GM19240 (cell line): ENCODE measurements around the gene ITPKA.

Experiments
- DNase-seq: peaks from one replicate; pipeline ENCODE4 v3.0.0; 2011; ENCODE audit warnings: low spot score; ENCODE audit not compliant: insufficient read length

Gene ITPKA

DNA sequence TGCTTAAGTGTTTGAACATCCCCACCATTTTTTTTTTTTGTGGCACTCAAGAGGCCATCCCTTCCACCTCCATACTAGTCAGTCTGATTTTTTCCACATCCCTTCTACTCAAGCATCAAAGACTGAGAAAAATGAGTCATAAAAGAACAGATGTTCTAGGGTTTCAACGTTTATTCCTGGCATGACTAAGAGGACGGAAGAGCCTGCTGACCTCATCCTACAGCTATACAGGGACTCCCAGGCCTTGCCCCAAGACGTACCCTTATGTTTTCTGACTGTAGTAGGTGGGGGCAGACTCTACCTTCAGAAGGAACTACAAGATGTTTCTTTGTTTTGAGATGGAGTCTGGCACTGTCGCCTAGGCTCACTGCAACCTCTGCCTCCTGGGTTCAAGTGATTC is 3.3 kb upstream of the ITPKA start:
- DNase-seq: no peak

DNA sequence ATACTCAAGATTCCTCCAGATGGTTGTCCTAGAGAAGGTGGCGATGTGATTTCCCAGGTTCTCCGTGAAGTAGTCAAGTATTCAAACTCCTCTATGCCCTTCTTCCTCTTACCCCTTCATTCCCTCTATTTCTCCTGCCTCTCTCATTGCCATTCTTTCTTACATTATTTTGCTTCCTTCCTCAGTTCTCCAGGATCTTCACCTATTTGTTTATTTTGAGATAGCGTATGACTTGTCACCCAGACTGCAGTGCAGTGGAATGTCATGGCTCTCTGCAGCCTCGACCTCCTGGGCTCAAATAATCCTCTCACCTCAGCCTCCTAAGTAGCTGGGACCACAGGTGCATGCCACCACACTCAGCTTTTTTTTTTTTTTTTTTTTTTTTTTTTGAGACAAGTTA is 1.8 kb upstream of the ITPKA start:
- DNase-seq: no peak

DNA sequence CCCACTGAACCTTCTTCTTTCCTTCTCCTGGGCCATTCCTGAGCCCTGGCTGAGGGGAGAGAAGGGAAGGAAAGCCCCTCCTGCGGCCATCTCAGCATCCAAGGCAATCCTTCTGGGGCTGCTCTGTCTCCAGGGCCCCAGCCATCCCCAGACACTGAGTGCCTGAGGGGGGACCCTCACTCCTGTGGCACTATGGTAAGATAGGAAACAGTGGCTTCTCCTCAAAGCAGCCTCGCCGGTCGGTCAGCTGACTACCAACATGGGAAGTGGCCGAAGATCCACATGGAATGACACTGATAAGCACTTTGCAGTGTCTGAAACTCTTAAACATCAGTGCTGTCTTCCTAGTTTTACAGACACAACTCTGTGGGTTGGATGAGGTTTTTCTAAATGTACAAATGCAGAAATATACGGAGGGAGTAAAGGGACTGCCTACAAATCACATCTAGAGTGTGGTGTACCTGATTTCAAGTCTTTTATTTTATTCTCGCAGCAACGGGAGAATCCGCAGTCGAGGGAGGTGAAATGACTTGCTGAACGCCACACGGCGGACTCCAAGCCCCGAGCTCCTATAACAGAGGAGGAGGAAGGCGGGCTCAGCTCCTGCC is 973 bp upstream of the ITPKA start:
- DNase-seq: no peak

DNA sequence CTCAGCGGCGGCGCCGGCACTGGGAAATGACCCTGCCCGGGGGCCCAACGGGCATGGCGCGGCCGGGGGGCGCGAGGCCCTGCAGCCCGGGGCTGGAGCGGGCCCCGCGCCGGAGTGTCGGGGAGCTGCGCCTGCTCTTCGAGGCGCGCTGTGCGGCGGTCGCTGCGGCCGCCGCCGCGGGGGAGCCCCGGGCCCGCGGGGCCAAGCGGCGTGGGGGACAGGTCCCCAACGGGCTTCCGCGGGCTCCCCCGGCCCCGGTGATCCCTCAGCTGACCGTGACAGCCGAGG is 172 bp downstream of the ITPKA start:
- DNase-seq: no peak

DNA sequence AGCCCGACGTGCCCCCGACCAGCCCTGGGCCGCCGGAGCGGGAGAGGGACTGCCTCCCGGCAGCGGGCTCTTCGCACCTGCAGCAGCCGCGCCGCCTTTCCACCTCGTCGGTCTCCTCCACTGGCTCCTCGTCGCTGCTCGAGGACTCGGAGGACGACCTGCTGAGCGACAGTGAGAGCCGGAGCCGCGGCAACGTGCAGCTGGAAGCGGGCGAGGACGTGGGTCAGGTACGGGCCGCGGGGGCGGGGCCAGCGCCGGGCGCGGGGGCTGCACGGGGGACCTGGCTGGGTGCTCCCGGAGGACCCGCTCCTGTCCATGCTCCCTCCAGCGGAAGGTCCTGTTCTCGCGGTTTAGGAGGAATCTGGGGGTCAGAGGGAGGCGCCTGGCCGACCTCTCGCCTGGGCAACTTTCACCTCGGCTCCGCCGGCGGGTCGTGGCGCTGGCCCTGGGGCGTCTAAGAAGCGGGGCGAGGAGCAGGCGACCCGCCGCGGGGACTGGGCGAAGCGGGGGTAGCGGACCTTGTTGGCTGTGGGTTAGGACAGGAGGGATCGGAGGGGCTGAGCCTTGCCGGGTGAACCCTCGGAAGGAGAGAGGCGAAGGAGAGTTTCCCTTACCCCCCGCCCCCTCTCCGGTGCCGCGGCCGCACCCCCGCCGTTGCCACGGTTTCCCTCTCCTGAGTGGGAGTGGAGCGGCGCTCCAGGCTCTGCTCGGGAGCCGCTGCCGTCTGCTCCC is 682 bp downstream of the ITPKA start:
- no peak for DNase-seq

DNA sequence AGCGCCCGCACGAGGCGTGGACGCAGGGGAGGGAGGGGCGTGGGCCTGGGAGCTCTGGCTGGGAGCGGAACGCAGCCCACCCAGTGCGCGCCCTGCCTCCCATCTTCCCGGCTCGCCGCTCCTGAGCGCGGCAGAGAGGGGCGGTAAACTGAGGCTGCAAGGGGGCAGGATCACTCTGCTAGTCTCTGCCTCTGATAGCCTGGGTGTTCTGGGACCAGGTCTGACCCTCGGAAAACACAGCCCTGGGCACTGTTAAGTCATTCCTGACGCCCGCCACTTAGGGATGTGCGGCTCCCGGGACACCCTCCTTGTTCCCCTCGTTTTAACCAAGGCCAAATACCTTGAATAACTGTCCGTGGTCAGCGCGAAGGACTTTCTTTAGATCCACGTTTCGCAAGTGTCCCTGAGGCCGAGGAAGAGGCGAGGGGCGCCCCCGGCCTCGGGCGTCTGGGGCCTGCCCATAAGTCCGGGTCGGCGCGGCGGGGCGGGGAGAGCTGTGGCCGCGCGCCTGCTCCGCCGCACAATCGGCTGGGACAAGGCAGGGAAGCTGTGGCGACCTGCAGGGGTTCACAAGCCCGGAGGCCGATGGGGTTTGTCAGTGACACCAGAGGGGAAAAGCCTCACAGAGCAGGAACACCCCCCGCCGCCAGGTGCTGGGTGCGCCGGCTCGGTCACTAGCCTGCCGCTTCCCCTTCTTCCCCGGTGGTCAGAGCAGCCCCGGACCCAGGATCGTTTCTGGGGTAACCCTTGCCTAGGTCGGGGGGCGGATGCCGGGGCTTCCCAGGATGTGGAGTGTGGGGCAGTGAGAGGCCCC is 1.5 kb downstream of the ITPKA start:
- DNase-seq: no peak

GRCh38 chr15:41495736-41496599 is 2.3 kb downstream of the ITPKA start:
- DNase-seq: no peak

GRCh38 chr15:41498657-41499056 is 5.0 kb downstream of the ITPKA start:
- DNase-seq: no peak

GRCh38 chr15:41499109-41499851 is 5.6 kb downstream of the ITPKA start:
- no peak for DNase-seq

- DNase-seq: no peak
These were observed 7.7 kb downstream of the ITPKA start for GRCh38 chr15:41501191-41501917.

DNA sequence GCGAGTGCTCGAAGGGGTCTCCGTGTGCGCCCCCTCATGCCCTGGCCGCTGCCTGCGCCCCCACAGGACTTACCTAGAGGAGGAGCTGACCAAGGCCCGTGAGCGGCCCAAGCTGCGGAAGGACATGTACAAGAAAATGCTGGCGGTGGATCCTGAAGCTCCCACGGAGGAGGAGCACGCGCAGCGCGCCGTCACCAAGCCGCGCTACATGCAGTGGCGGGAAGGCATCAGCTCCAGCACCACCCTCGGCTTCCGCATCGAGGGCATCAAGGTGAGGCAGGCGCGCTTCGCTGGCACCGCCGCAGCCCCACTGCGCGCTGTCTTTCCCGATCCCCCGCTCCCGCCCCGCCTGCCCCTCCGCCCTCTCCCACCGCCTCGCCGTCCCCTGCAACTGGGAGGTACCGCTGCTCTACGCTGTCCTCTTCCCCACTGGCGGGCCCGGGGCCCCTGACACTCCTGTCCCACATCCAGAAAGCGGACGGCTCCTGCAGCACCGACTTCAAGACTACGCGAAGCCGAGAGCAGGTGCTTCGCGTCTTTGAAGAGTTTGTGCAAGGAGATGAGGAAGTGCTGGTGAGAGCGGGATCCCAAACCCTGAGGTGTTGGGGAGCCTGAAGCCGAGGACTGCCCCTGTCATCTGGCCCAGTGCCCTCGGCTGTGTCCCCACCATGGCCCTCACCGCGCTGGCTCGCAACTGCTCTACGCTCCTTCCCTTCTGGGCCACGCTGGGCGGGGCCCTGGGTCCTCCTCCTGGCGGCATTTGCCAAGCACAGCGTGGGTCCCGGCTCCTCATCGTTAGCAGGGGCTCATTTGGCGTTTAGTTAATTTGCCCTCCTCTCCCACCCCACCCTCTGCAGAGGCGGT is 8.5 kb downstream of the ITPKA start:
- no peak for DNase-seq

DNA sequence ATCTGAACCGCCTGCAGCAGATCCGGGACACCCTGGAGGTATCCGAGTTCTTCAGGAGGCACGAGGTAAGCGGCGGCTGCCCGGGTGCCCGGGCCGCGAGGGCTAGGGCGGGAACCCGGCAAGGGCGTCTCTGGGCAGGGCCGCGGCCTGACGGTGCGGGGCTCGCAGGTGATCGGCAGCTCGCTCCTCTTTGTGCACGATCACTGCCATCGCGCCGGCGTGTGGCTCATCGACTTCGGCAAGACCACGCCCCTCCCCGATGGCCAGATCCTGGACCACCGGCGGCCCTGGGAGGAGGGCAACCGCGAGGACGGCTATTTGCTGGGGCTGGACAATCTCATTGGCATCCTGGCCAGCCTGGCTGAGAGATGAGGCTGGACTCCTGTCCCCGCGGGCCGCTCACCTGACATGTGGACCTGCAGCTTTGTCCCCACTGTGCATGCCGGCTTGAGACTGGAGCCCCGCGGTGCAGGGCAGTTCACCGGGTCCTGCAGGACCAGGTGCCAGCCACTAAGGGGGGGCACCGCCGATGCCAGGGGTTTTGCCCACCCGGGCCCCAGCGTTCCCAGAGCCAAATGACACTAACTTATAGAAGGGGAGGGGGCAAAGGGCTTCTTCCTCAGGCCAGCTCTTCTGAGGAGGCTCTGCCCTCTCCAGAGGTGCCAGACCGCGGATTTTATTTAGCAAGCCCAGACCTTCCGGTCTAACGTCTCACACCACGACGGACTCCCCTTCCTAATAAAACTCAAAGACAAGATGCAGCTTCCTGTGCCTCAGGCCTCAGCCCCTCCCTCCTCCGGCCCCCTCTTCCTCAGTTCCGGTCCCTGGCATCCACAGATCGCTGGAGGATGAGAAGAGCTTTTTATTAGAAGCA is 9.4 kb downstream of the ITPKA start:
- DNase-seq: no peak

DNA sequence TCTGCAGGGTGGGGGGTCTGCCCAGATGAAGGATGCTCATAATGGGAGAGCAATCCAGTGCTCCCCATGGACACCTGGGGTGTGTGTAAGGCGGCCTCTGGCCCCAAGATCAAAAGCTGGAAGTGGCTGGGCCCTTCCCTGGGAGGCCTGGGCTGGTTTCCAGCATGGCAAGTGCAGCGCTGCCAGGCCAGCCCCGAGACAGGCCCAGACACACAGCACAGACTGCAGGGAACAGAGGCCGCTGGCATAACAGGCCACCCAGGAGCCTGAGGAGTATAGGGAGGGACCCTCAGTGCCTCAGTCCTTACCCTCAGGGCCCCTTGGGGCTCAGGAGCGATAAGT is 10.0 kb downstream of the ITPKA start:
- DNase-seq: no peak

DNA sequence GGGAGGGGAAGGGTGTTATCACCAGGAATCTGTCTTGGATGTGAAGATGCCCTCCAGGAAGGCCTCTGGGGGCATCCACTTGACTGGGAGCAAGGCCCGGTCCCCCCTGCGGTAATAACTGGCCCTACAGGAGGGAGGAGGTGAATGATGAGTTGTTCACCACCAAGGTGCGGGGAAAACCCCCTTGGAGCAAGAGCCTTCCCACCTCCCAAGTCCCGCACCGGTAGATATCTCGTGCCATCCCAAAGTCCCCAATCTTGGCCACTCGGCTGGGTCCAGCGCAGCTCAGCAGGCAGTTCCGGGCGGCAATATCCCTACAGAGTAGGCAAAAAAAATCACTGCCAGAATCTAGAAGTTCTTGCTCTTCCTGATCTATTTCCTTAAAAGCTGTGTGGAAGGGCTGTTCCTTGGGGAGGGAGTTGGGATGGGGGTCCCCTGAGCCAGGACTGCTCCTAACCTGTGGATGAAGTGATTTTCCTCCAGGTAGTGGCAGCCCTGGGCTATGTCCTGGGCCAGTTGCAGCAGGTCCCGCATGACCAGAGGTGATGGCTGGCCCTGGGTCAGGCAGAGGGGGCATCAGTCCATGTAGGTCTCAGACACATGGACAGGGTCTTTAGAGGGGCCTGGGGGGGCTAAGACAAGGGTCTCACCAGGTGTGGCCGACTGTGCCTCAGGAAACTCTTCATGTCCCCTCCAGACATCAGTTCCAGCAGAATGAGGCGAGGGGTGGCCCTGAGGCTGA is 11.2 kb downstream of the ITPKA start:
- no peak for DNase-seq

GRCh38 chr15:41505776-41506175 is 12.1 kb downstream of the ITPKA start:
- no peak for DNase-seq

- no peak for DNase-seq
These were observed 13.2 kb downstream of the ITPKA start for GRCh38 chr15:41506796-41507341.

- DNase-seq: no peak
These were observed 14.2 kb downstream of the ITPKA start for GRCh38 chr15:41507820-41508290.
